ENCODE results near the gene KRTAP10-9. TPM values are rescaled to one million over a fixed set of nuclear protein-coding genes. Genes with fewer than 3 reads are reported as not detected.

Gene KRTAP10-9
- polyA plus RNA-seq, 1 donor (not counting 4 experiments of a cell fraction or from before 2014, with no cell fraction given), result not detected

DNA sequence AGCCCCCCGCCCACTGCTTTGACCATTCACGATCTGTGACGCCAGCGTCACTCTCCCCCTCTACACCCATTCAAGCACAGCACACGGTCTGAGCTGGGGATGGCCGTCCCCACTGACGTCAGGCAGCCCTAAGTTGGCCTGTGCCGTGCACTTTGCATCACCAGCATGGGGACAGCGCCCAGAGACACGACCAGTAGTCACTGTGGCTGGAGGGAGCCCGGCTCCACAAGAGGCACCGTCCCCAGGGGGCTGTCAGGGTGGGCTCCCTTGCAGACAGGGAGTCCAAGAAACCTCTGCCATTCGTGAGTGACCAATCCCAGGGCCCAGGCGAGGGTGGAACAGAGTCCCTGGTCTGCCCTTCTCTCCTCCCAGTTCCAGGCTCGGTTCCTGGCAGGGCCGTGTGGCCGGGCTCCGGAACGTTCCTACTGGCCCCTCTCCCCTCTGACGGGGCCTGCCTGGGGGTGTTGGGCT, 12.7 kb upstream of the KRTAP10-9 start:
- peaks cover 7% of the 10 kb centered on the region for H3K4me1 ChIP-seq (ENCODE audit: control insufficient read depth, extremely low read depth, insufficient read depth, low read length)
- no peak for DNase-seq (ENCODE audit: low read depth, low spot score)
- H3K27me3 ChIP-seq (ENCODE audit: control insufficient read depth, extremely low read depth, insufficient read depth, low read length), result peaks cover 19% of the 10 kb centered on the region
- no peak overlapping the region for H3K4me3 ChIP-seq (ENCODE audit: control insufficient read depth in 2 of 3, extremely low read depth in 1 of 3, insufficient read depth in 2 of 3, low read depth in 1 of 3, low read length in 3 of 3)
- no peak overlapping the region for H3K9ac ChIP-seq (ENCODE audit: control insufficient read depth, extremely low read depth, insufficient read depth, low read length)
- TF ChIP-seq EZH2 (IDR thresholded peaks at IDR 0.05; ENCODE audit: low read length), result no peak
- TF ChIP-seq, protein P1, sequence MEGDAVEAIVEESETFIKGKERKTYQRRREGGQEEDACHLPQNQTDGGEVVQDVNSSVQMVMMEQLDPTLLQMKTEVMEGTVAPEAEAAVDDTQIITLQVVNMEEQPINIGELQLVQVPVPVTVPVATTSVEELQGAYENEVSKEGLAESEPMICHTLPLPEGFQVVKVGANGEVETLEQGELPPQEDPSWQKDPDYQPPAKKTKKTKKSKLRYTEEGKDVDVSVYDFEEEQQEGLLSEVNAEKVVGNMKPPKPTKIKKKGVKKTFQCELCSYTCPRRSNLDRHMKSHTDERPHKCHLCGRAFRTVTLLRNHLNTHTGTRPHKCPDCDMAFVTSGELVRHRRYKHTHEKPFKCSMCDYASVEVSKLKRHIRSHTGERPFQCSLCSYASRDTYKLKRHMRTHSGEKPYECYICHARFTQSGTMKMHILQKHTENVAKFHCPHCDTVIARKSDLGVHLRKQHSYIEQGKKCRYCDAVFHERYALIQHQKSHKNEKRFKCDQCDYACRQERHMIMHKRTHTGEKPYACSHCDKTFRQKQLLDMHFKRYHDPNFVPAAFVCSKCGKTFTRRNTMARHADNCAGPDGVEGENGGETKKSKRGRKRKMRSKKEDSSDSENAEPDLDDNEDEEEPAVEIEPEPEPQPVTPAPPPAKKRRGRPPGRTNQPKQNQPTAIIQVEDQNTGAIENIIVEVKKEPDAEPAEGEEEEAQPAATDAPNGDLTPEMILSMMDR (optimal IDR thresholded peaks at IDR 0.05 in 1 of 3, IDR thresholded peaks at IDR 0.05 in 1 of 3, conservative IDR thresholded peaks at IDR 0.05 in 1 of 3; ENCODE audit: extremely low read depth in 1 of 3, insufficient read depth in 2 of 3, low read length in 3 of 3), result no peak
- H3K4me2 ChIP-seq (ENCODE audit: control insufficient read depth, extremely low read depth, insufficient read depth, low read depth, low read length), result no peak overlapping the region
- H2AFZ ChIP-seq (ENCODE audit: control insufficient read depth, low read length), result no peak overlapping the region
- H4K20me1 ChIP-seq (ENCODE audit: control insufficient read depth, extremely low read depth, insufficient read depth, low read length), result no peaks in the 10 kb centered on the region
- no peaks in the 10 kb centered on the region for H3K79me2 ChIP-seq (ENCODE audit: control insufficient read depth, insufficient read depth, low read length)
- H3K27ac ChIP-seq (ENCODE audit: control insufficient read depth, insufficient read depth, low read length), result no peak overlapping the region
- FAIRE-seq, result no peak
- peaks cover 7% of the 10 kb centered on the region for H3K9me3 ChIP-seq (ENCODE audit: control insufficient read depth, low read depth, low read length)
- H3K9me1 ChIP-seq (ENCODE audit: control insufficient read depth, extremely low read depth, insufficient read depth, low read length), result no peaks in the 10 kb centered on the region
- H3K36me3 ChIP-seq (ENCODE audit: control insufficient read depth in 2 of 2, extremely low read depth in 1 of 2, insufficient read depth in 2 of 2, low read length in 2 of 2), result no peaks in the 10 kb centered on the region
- dilution Hi-C loops (cut with MboI; ENCODE audit: extremely low pct_ligation_motif_present, low sequenced_read_pairs), result no loop called here

DNA sequence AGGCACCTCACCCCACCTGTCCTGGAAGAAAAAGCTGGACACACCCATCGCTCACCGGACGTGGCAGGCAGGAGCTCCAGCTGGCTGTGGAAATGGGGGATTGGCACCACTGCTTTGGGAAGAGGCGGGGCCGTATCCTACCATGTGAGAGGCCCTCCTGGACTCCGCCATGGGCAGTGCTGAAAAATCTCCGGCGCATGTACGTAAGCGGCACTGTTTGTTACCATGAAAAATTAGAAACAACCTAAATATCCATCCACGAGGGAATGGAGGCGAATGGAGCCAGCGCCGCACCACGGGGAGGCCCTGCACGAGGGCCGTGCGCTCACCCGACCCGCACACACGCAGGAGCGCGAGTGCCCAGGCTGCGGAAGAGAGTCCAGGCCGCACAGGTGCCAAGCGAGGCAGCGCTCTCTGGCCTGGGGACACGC, 11.9 kb upstream of the KRTAP10-9 start:
- Histone ChIP-seq H3K36me3 (ENCODE audit: control insufficient read depth in 2 of 2, extremely low read depth in 1 of 2, insufficient read depth in 2 of 2, low read length in 2 of 2) (no peaks in the 10 kb centered on the region), H3K79me2 (ENCODE audit: control insufficient read depth, insufficient read depth, low read length) (no peaks in the 10 kb centered on the region), H3K9me3 (ENCODE audit: control insufficient read depth, low read depth, low read length) (peaks cover 9% of the 10 kb centered on the region), H3K9ac (ENCODE audit: control insufficient read depth, extremely low read depth, insufficient read depth, low read length) (no peak overlapping the region), H3K27ac (ENCODE audit: control insufficient read depth, insufficient read depth, low read length) (no peak overlapping the region), H3K9me1 (ENCODE audit: control insufficient read depth, extremely low read depth, insufficient read depth, low read length) (no peaks in the 10 kb centered on the region), H3K4me3 (ENCODE audit: control insufficient read depth in 2 of 3, extremely low read depth in 1 of 3, insufficient read depth in 2 of 3, low read depth in 1 of 3, low read length in 3 of 3) (no peak overlapping the region), H3K27me3 (ENCODE audit: control insufficient read depth, extremely low read depth, insufficient read depth, low read length) (peaks cover 19% of the 10 kb centered on the region), H4K20me1 (ENCODE audit: control insufficient read depth, extremely low read depth, insufficient read depth, low read length) (no peaks in the 10 kb centered on the region), H3K4me1 (ENCODE audit: control insufficient read depth, extremely low read depth, insufficient read depth, low read length) (peaks cover 7% of the 10 kb centered on the region), H3K4me2 (ENCODE audit: control insufficient read depth, extremely low read depth, insufficient read depth, low read depth, low read length) (no peak overlapping the region), H2AFZ (ENCODE audit: control insufficient read depth, low read length) (no peak overlapping the region)
- dilution Hi-C loops (cut with MboI; ENCODE audit: extremely low pct_ligation_motif_present, low sequenced_read_pairs), result no loop called here
- TF ChIP-seq, protein P1 (optimal IDR thresholded peaks at IDR 0.05 in 1 of 3, IDR thresholded peaks at IDR 0.05 in 1 of 3, conservative IDR thresholded peaks at IDR 0.05 in 1 of 3; ENCODE audit: extremely low read depth in 1 of 3, insufficient read depth in 2 of 3, low read length in 3 of 3), result no peak
- no peak for TF ChIP-seq EZH2 (IDR thresholded peaks at IDR 0.05; ENCODE audit: low read length)
- FAIRE-seq (no peak), DNase-seq (ENCODE audit: low read depth, low spot score) (no peak)
